ENCODE results near the gene SLC38A6. TPM values are rescaled to one million over a fixed set of nuclear protein-coding genes. Genes with fewer than 3 reads are reported as not detected.

Gene SLC38A6
- total and polyA plus RNA-seq, 2 of the 8 experiments (the other 6 are each of a cell fraction or from before 2014, with no cell fraction given), result 8.1 to 9.8 TPM

DNA sequence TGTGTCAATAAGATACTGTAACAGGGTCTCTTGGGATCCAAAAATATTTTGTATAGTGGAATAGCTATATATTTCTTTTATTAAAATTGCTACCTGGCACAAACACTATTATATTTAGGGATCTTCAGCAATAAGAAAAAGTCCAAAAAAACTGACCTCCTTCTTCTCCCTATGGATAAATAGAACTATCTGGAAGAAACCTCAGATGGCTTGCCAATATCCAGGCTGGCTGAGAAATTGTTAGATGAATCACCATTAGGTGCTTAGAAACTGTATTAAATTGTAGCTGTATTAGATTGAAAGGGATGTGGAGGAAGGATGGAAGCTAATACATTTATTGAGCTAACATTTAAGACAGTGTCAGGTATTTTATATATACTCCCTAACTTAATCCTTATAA, 66.0 kb downstream of the SLC38A6 start:
- DNase-seq (ENCODE audit: low read depth in 1 of 2, low spot score in 2 of 2) (no peak), FAIRE-seq (no peak)
- peaks cover 0 to 5% (median 0%) of the 10 kb centered on the region in 4 experiments; a peak in 4 of 7 replicates for H3K4me1 ChIP-seq (replicated peaks in 1 of 4; ENCODE audit: control insufficient read depth in 3 of 4, insufficient read depth in 4 of 4, low read length in 3 of 4)
- H3K4me2 ChIP-seq (ENCODE audit: insufficient read depth in 1 of 2, low read depth in 2 of 2, low read length in 2 of 2), result no peak overlapping the region
- no peak overlapping the region for H3K56ac ChIP-seq (replicated peaks; ENCODE audit: insufficient read length, low read depth, low read length)
- ChIA-PET CTCF (ENCODE audit: partially characterized antibody) (interaction anchor here (1.0 kb wide), 1 partner anchor 12 kb away, joined by 3 read pairs; no protein-coding TSS in a partner anchor), POLR2A (ENCODE audit: partially characterized antibody) (no interaction called here)
- H3K79me2 ChIP-seq (ENCODE audit: control insufficient read depth in 1 of 2, insufficient read depth in 2 of 2, low read length in 2 of 2), result no peaks in the 10 kb centered on the region
- no peaks in the 10 kb centered on the region for H3K23me2 ChIP-seq (ENCODE audit: low read depth, low read length)
- H4K20me1 ChIP-seq (replicated peaks in 1 of 2; ENCODE audit: control insufficient read depth in 1 of 2, insufficient read depth in 2 of 2, low read length in 2 of 2), result no peaks in the 10 kb centered on the region
- H4K8ac ChIP-seq (ENCODE audit: extremely low read depth, insufficient read depth, low read length), result no peak overlapping the region
- H3K9ac ChIP-seq (replicated peaks in 1 of 4; ENCODE audit: extremely low read depth in 1 of 4, low read depth in 3 of 4, low read length in 3 of 4), result no peak overlapping the region
- no peak overlapping the region for H2BK5ac ChIP-seq (ENCODE audit: low read depth, low read length)
- no peak overlapping the region for H3K23ac ChIP-seq (ENCODE audit: insufficient read length)
- no peak for TF ChIP-seq ASH2L (IDR thresholded peaks at IDR 0.05; ENCODE audit: low read length)
- TF ChIP-seq SUZ12 (IDR thresholded peaks at IDR 0.05; ENCODE audit: low read length), result no peak
- TF ChIP-seq, protein P1, sequence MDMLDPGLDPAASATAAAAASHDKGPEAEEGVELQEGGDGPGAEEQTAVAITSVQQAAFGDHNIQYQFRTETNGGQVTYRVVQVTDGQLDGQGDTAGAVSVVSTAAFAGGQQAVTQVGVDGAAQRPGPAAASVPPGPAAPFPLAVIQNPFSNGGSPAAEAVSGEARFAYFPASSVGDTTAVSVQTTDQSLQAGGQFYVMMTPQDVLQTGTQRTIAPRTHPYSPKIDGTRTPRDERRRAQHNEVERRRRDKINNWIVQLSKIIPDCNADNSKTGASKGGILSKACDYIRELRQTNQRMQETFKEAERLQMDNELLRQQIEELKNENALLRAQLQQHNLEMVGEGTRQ (IDR thresholded peaks at IDR 0.05; ENCODE audit: low read length), result no peak
- TF ChIP-seq SRF (IDR thresholded peaks at IDR 0.05; ENCODE audit: low read depth, low read length), result no peak
- H3K36me3 ChIP-seq (ENCODE audit: control insufficient read depth in 2 of 4, insufficient read depth in 4 of 4, low read length in 3 of 4), result no peaks in the 10 kb centered on the region
- H3K4ac ChIP-seq (replicated peaks; ENCODE audit: insufficient read length, low read depth, low read length), result no peak overlapping the region
- no peak overlapping the region for H2BK20ac ChIP-seq (ENCODE audit: low read length)
- H2BK120ac ChIP-seq (replicated peaks; ENCODE audit: low read depth, low read length), result no peak overlapping the region
- H3K4me3 ChIP-seq (ENCODE audit: extremely low read depth in 1 of 4, insufficient read depth in 2 of 4, low read depth in 3 of 4, low read length in 4 of 4), result no peak overlapping the region
- H4K91ac ChIP-seq (replicated peaks; ENCODE audit: insufficient read length, low read length), result no peak overlapping the region
- no peak overlapping the region for H2BK15ac ChIP-seq (ENCODE audit: low read length)
- H2BK12ac ChIP-seq (ENCODE audit: low read depth, low read length), result no peak overlapping the region
- no peaks in the 10 kb centered on the region for H3K79me1 ChIP-seq (ENCODE audit: low read depth, low read length)
- no peak overlapping the region for H3K18ac ChIP-seq (ENCODE audit: extremely low read depth, low read length)
- no peak overlapping the region for H3K14ac ChIP-seq (ENCODE audit: insufficient read length)
- no peak overlapping the region for H4K5ac ChIP-seq (ENCODE audit: insufficient read length, low read depth, low read length)
- H3K9me3 ChIP-seq (ENCODE audit: insufficient read depth in 2 of 2, low read depth in 1 of 2, low read length in 1 of 2), result no peaks in the 10 kb centered on the region
- H3K27ac ChIP-seq (ENCODE audit: low read depth, low read length), result no peak overlapping the region
- H3K27me3 ChIP-seq (replicated peaks in 1 of 4; ENCODE audit: control insufficient read depth in 3 of 4, extremely low read depth in 1 of 4, insufficient read depth in 3 of 4, low read length in 3 of 4), result no peaks in the 10 kb centered on the region
- no peak overlapping the region for H2AK5ac ChIP-seq (ENCODE audit: low read depth, low read length)
- no peak overlapping the region for H2AFZ ChIP-seq (ENCODE audit: low read length)
